GM21723 (cell line): ENCODE results near the gene IGF2BP1.
"Not testable (repeated sequence)": the region's sequence is repeated elsewhere in the genome, so short reads cannot be mapped to it uniquely, and the experiment has no call there.

Source experiments
- ATAC-seq: cut with Tn5 transposase; IDR thresholded peaks from one replicate; pipeline ENCODE4 v1.9.1; 2021; ENCODE audit warnings: mild to moderate bottlenecking, moderate library complexity; ENCODE audit not compliant: unreplicated experiment

The IGF2BP1 gene

GRCh38 chr17:49086316-49086605 is 89.1 kb downstream of the IGF2BP1 start:
- no peak for ATAC-seq

GRCh38 chr17:49086649-49087048 is 89.5 kb downstream of the IGF2BP1 start:
- no peak for ATAC-seq

- no peak for ATAC-seq
These were observed 91.9 kb downstream of the IGF2BP1 start for GRCh38 chr17:49089094-49089493.

- no peak for ATAC-seq
These were observed 93.9 kb downstream of the IGF2BP1 start for GRCh38 chr17:49090878-49091594.

- no peak for ATAC-seq
These were observed 95.9 kb downstream of the IGF2BP1 start for GRCh38 chr17:49093131-49093530.

- no peak for ATAC-seq
These were observed 103.4 kb downstream of the IGF2BP1 start for GRCh38 chr17:49100601-49101000.

- no peak for ATAC-seq
These were observed 103.9 kb downstream of the IGF2BP1 start for GRCh38 chr17:49101054-49101534.

GRCh38 chr17:49103360-49103759 is 106.2 kb downstream of the IGF2BP1 start:
- not testable (repeated sequence) for ATAC-seq

GRCh38 chr17:49104511-49105074 is 107.4 kb downstream of the IGF2BP1 start:
- ATAC-seq, result no peak
